AG04449 (cell line): ENCODE results near the gene DMD.
A peak's percentile ranks its signal among the peaks of the same experiment; 100 is the strongest.

Source experiments
- CTCF ChIA-PET: fragments of 350-600 bp; formaldehyde crosslinking; extraction: SDS; loops from one replicate; lab custom pipeline; 2021; ENCODE audit warnings: antibody characterized with exemption; lab: Yijun Ruan, JAX
- POLR2A ChIA-PET: fragments of 400-600, 350-600 bp; formaldehyde crosslinking; extraction: SDS; loops from one replicate; lab custom pipeline; 2020; ENCODE audit warnings: antibody characterized with exemption, inconsistent platforms; lab: Yijun Ruan, JAX
- DNase-seq: peaks from one replicate; pipeline ENCODE4 v3.0.0-alpha.2; 2010; ENCODE audit warnings: low read depth, low spot score
- H3K4me3 ChIP-seq: 2 replicates; pipeline ENCODE4 v1.5.1; 2011; ENCODE audit warnings: low read depth, mild to moderate bottlenecking, control low read depth, low read length
- CTCF ChIP-seq: IDR thresholded peaks from one replicate; pipeline ENCODE4 v1.5.1; 2011; ENCODE audit warnings: mild to moderate bottlenecking, moderate library complexity, low read length, control low read depth, inconsistent platforms; ENCODE audit not compliant: insufficient read depth; ENCODE audit errors: missing control alignments

Gene DMD

GRCh38 chrX:31423609-31424189, 1787.7 kb downstream of the DMD start:
- no peak overlapping the region for H3K4me3 ChIP-seq
- POLR2A ChIA-PET = no interaction called here
- peak; percentile 20 for TF ChIP-seq CTCF
- DNase-seq = no peak
- CTCF ChIA-PET = interaction anchor here (0.7 to 3.7 kb wide), 11 partner anchors 9 to 387 kb away, joined by 3 to 21 read pairs (median 4); no protein-coding TSS in a partner anchor

- H3K4me3 ChIP-seq = no peak overlapping the region
- TF ChIP-seq CTCF = no peak
- POLR2A ChIA-PET = no interaction called here
- CTCF ChIA-PET = no interaction called here
- DNase-seq = no peak
These were observed 1789.9 kb downstream of the DMD start for GRCh38 chrX:31421441-31421840.

DNA sequence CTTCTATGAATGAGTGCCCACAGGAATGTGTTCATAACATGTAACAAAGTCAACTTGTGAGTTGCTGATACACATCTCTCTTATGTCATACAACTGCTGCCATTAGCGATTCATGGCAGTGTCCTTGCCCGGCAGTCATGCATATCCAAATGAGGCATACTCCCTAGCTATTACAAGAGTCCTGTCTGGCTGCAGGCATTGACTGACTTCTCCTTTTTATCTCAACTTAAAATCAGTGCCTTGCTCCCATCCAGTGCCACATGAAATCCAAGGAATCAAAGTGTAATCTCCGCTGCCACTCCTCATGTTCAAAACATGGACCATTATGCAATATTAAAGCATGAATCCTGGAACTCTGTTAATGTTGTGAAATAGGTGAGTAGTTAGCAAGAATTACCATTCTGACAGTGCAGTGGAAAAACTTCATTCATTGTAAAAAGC, 1790.6 kb downstream of the DMD start:
- H3K4me3 ChIP-seq = no peak overlapping the region
- ChIA-PET POLR2A (no interaction called here), CTCF (no interaction called here)
- DNase-seq = no peak
- no peak for TF ChIP-seq CTCF

GRCh38 chrX:31420302-31420701, 1791.0 kb downstream of the DMD start:
- H3K4me3 ChIP-seq = no peak overlapping the region
- ChIA-PET CTCF (no interaction called here), POLR2A (no interaction called here)
- no peak for DNase-seq
- no peak for TF ChIP-seq CTCF

DNA sequence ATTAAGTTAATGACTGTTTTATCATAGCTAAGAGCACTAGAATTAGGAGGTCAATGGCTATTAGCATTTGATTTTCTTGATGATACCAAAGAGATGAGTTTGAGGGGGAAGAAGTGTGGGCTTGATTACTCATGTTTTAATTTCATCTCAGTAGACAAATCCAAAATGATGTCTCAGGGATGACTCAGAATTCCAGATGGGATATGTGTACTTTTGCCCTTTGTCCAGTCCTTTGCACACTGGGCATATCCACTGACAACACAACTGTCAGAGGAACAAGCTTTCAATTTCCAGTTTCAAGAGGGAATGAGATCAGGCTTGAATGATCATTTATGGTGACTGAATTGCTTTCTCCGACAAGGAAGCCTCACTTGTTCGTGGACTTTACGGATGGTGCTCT, 1814.2 kb downstream of the DMD start:
- POLR2A ChIA-PET = no interaction called here

DNA sequence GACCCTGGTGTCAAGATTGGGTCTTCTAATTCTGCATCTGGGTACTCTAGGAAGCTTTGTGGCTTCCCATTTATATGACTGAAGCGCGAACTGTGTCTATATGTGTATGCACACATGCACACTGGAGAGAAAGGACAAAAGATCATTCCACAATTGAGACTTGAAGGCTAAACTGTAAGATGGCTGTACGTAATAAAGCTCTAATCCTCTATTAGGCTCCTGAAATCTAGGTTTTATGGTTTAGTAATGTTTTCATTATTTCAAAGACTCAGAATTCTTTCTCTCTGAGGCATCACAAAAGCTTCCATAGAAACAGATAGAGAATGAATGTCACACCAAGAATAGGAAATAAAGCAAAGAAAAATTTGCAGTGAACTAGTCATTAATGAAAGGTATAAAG, 1818.8 kb downstream of the DMD start:
- no peak for DNase-seq
- CTCF ChIA-PET = no interaction called here
- H3K4me3 ChIP-seq = no peak overlapping the region
- POLR2A ChIA-PET = no interaction called here
- TF ChIP-seq CTCF = no peak

More for the DNA sequence above, 1814.2 kb downstream of the DMD start:
- CTCF ChIA-PET = no interaction called here
- no peak for DNase-seq
- no peak for TF ChIP-seq CTCF
- H3K4me3 ChIP-seq = no peak overlapping the region
